Measurements from ENCODE around the gene SALL1.

GRCh38 chr16:51120730-51121347 is 30.2 kb downstream of the SALL1 start:
- TF ChIP-seq POLR2A (IDR thresholded peaks at IDR 0.05) = no peak
- TF ChIP-seq CTCF (IDR thresholded peaks at IDR 0.05) = no peak

Measured in suprapubic skin (tissue), 3 donors.